ENCODE measurements around the gene ARPC1B.
A peak's percentile ranks its signal among the peaks of the same experiment; 100 is the strongest.
"Not testable (repeated sequence)": the region's sequence is repeated elsewhere in the genome, so short reads cannot be mapped to it uniquely, and the experiment has no call there.

Gene ARPC1B

GRCh38 chr7:99374111-99375064, at the start of gene ARPC1B:
ARPC1B (plus strand) TSS chr7:99374730; CDS start chr7:99385715, 10,985 bp downstream.
- H3K4me3 Mint-ChIP-seq: peak within 1 kb of the TSS; percentile 84
- peaks cover 43% of the 10 kb centered on the region for H3K36me3 Mint-ChIP-seq (ENCODE audit: low read depth)
- H3K4me1 Mint-ChIP-seq (ENCODE audit: low read depth): peaks cover 37% of the 10 kb centered on the region
- H3K27me3 Mint-ChIP-seq: no peaks in the 10 kb centered on the region
- peak within 1 kb of the TSS; percentile 92 for H3K27ac Mint-ChIP-seq
- no peaks in the 10 kb centered on the region for H3K9me3 Mint-ChIP-seq
- DNase-seq: peak; percentile 90

- no peaks in the 10 kb centered on the region for H3K9me3 Mint-ChIP-seq
- peaks cover 33% of the 10 kb centered on the region for H3K4me1 Mint-ChIP-seq (ENCODE audit: low read depth)
- no peaks in the 10 kb centered on the region for H3K27me3 Mint-ChIP-seq
- H3K27ac Mint-ChIP-seq: peak overlapping the region; percentile 94
- H3K4me3 Mint-ChIP-seq: peak overlapping the region; percentile 85
- DNase-seq: peak; percentile 39
- peaks cover 26% of the 10 kb centered on the region for H3K36me3 Mint-ChIP-seq (ENCODE audit: low read depth)
Observed at GRCh38 chr7:99325001-99325493, 49.5 kb upstream of the ARPC1B start.

- H3K27ac Mint-ChIP-seq: peak within 1 kb of the TSS; percentile 94
- H3K27me3 Mint-ChIP-seq: no peaks in the 10 kb centered on the region
- peaks cover 41% of the 10 kb centered on the region for H3K4me1 Mint-ChIP-seq (ENCODE audit: low read depth)
- no peaks in the 10 kb centered on the region for H3K9me3 Mint-ChIP-seq
- peaks cover 33% of the 10 kb centered on the region for H3K36me3 Mint-ChIP-seq (ENCODE audit: low read depth)
- H3K4me3 Mint-ChIP-seq: peak within 1 kb of the TSS; percentile 85
- peak; percentile 96 for DNase-seq
Observed at GRCh38 chr7:99325592-99326407, 48.7 kb upstream of the ARPC1B start, which contains the start of gene ARPC1A. ARPC1A (plus strand) TSS chr7:99325898; CDS start chr7:99333354, 7,456 bp downstream.

- peaks cover 47% of the 10 kb centered on the region for H3K4me1 Mint-ChIP-seq (ENCODE audit: low read depth)
- H3K9me3 Mint-ChIP-seq: no peaks in the 10 kb centered on the region
- H3K27ac Mint-ChIP-seq: peak overlapping the region; percentile 94
- H3K36me3 Mint-ChIP-seq (ENCODE audit: low read depth): peaks cover 39% of the 10 kb centered on the region
- H3K27me3 Mint-ChIP-seq: no peaks in the 10 kb centered on the region
- no peak for DNase-seq
- H3K4me3 Mint-ChIP-seq: peak overlapping the region; percentile 85
Observed at GRCh38 chr7:99326408-99326782, 48.1 kb upstream of the ARPC1B start.

- peak overlapping the region; percentile 96 for H3K27ac Mint-ChIP-seq
- H3K9me3 Mint-ChIP-seq, H3K27me3 Mint-ChIP-seq: not testable (repeated sequence)
- DNase-seq: peak; percentile 44
- H3K4me3 Mint-ChIP-seq: peak overlapping the region; percentile 47
- H3K4me1 Mint-ChIP-seq (ENCODE audit: low read depth): peaks cover 55% of the 10 kb centered on the region
- peaks cover 73% of the 10 kb centered on the region for H3K36me3 Mint-ChIP-seq (ENCODE audit: low read depth)
Observed at GRCh38 chr7:99330314-99330961, 44.1 kb upstream of the ARPC1B start.

- DNase-seq: no peak
- H3K4me3 Mint-ChIP-seq: peak overlapping the region; percentile 47
- peaks cover 78% of the 10 kb centered on the region for H3K36me3 Mint-ChIP-seq (ENCODE audit: low read depth)
- peak overlapping the region; percentile 96 for H3K27ac Mint-ChIP-seq
- H3K9me3 Mint-ChIP-seq: no peaks in the 10 kb centered on the region
- H3K27me3 Mint-ChIP-seq: no peaks in the 10 kb centered on the region
- H3K4me1 Mint-ChIP-seq (ENCODE audit: low read depth): peaks cover 55% of the 10 kb centered on the region
Observed at GRCh38 chr7:99331002-99331401, 43.5 kb upstream of the ARPC1B start.

- no peak for DNase-seq
- no peak overlapping the region for H3K4me3 Mint-ChIP-seq
- H3K9me3 Mint-ChIP-seq: no peaks in the 10 kb centered on the region
- peaks cover 18% of the 10 kb centered on the region for H3K4me1 Mint-ChIP-seq (ENCODE audit: low read depth)
- no peak overlapping the region for H3K27ac Mint-ChIP-seq
- no peaks in the 10 kb centered on the region for H3K27me3 Mint-ChIP-seq
- peaks cover 88% of the 10 kb centered on the region for H3K36me3 Mint-ChIP-seq (ENCODE audit: low read depth)
Observed at GRCh38 chr7:99339595-99339994, 34.9 kb upstream of the ARPC1B start.

- Mint-ChIP-seq H3K36me3 (ENCODE audit: low read depth) (peaks cover 86% of the 10 kb centered on the region), H3K27me3 (no peaks in the 10 kb centered on the region), H3K27ac (no peak overlapping the region), H3K4me1 (ENCODE audit: low read depth) (peaks cover 19% of the 10 kb centered on the region), H3K9me3 (no peaks in the 10 kb centered on the region), H3K4me3 (no peak overlapping the region)
- no peak for DNase-seq
Observed at GRCh38 chr7:99340659-99341058, 33.9 kb upstream of the ARPC1B start.

GRCh38 chr7:99344061-99344647, 30.4 kb upstream of the ARPC1B start:
- H3K36me3 Mint-ChIP-seq (ENCODE audit: low read depth): peaks cover 88% of the 10 kb centered on the region
- peak overlapping the region; percentile 79 for H3K27ac Mint-ChIP-seq

GRCh38 chr7:99350641-99351040, 23.9 kb upstream of the ARPC1B start:
- H3K4me3 Mint-ChIP-seq; H3K27ac Mint-ChIP-seq; H3K9me3 Mint-ChIP-seq; DNase-seq; H3K4me1 Mint-ChIP-seq (ENCODE audit: low read depth); H3K27me3 Mint-ChIP-seq: not testable (repeated sequence)
- H3K36me3 Mint-ChIP-seq (ENCODE audit: low read depth): peaks cover 86% of the 10 kb centered on the region

More at GRCh38 chr7:99344061-99344647, 30.4 kb upstream of the ARPC1B start:
- no peak for DNase-seq
- Mint-ChIP-seq H3K27me3 (no peaks in the 10 kb centered on the region), H3K4me3 (no peak overlapping the region), H3K9me3 (no peaks in the 10 kb centered on the region), H3K4me1 (ENCODE audit: low read depth) (peaks cover 19% of the 10 kb centered on the region)

- no peak for DNase-seq
- H3K27me3 Mint-ChIP-seq: no peaks in the 10 kb centered on the region
- H3K9me3 Mint-ChIP-seq: no peaks in the 10 kb centered on the region
- H3K4me1 Mint-ChIP-seq (ENCODE audit: low read depth): no peaks in the 10 kb centered on the region
- no peak overlapping the region for H3K4me3 Mint-ChIP-seq
- peak overlapping the region; percentile 26 for H3K27ac Mint-ChIP-seq
- H3K36me3 Mint-ChIP-seq (ENCODE audit: low read depth): peaks cover 87% of the 10 kb centered on the region
Observed at GRCh38 chr7:99352247-99352646, 22.3 kb upstream of the ARPC1B start.

GRCh38 chr7:99355098-99355497, 19.4 kb upstream of the ARPC1B start:
- H3K4me3 Mint-ChIP-seq: no peak overlapping the region
- DNase-seq: no peak
- no peaks in the 10 kb centered on the region for H3K27me3 Mint-ChIP-seq
- no peaks in the 10 kb centered on the region for H3K9me3 Mint-ChIP-seq
- no peak overlapping the region for H3K27ac Mint-ChIP-seq
- no peaks in the 10 kb centered on the region for H3K4me1 Mint-ChIP-seq (ENCODE audit: low read depth)
- H3K36me3 Mint-ChIP-seq (ENCODE audit: low read depth): peaks cover 87% of the 10 kb centered on the region

GRCh38 chr7:99357701-99358490, 16.6 kb upstream of the ARPC1B start:
- H3K9me3 Mint-ChIP-seq: no peaks in the 10 kb centered on the region
- no peaks in the 10 kb centered on the region for H3K27me3 Mint-ChIP-seq
- H3K4me1 Mint-ChIP-seq (ENCODE audit: low read depth): peaks cover 2% of the 10 kb centered on the region
- peaks cover 90% of the 10 kb centered on the region for H3K36me3 Mint-ChIP-seq (ENCODE audit: low read depth)
- H3K27ac Mint-ChIP-seq: peak overlapping the region; percentile 69
- no peak for DNase-seq
- H3K4me3 Mint-ChIP-seq: no peak overlapping the region
